Posterior vena cava (tissue), 2 donors: Measurements from ENCODE around the gene GLMN. TPM values are rescaled to one million over a fixed set of nuclear protein-coding genes. Genes with fewer than 3 reads are reported as not detected.

Source experiments
- DNase-seq: peaks from one replicate; pipeline ENCODE4 v3.0.0-alpha.2; 2020; ENCODE audit warnings: low spot score
- intact Hi-C, 2 donors: fragments of 100-400 bp; cut with DNase I; formaldehyde crosslinking; loops; one replicate each; pipeline versions ENCODE4 v1.14.1 to v1.14.2; 2022 to 2023
- total RNA-seq, 2 donors: library from RNA; stranded (reverse); fragmentation: NEBNext Ultra II Directional; extraction: Animal tissue kit (Norgen Biotek cat#: 25700); gene quantifications; one replicate each; pipeline ENCODE4 v1.2.1, GENCODE V29; 2021
- donor health status: DM: yes; HTN: yes; CAD: no.
- donor health status: DM: yes; HTN: yes; CAD: no.

GLMN gene
- total RNA-seq, 2 donors from 2014 or later, result 9.0 to 10.3 TPM

DNA sequence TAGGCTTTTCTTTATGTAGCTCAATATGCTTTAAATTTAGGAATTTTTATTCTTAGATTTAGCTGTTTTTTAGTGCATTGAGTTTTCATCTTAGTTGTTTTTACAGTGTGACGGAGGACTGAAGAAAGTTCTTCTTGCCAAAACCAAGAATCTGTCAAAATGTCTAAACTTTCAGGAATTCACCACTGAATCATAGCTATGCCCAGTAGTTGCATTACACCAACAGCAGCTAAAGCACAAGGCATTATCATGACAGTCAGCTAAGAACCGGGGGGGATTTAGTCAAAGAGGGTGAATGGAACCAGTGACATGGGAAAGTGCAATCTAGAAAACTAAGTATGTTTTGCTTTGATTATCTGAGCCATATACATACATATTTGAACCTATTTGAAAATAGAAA, 87.6 kb downstream of the GLMN start:
- intact Hi-C loops, result no loop called here
- no peak for DNase-seq

DNA sequence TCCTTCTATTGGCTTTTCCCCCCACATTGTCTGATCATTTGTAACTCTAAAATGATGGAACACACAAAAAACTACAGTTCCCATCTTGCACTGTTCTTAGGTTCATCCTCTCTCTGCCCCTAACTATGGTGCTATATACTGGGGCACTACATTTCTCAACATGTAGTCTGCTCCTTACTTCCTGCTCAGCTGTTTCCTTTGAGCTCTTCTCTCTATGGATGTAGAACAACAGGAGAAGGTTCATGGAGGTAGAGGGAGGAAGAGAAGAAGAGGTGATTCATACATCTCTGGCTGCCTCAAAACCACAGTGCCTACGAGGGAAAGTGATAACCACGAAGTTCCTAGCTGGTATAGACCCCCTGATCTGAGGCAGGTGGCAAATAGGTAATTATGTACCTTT, 88.1 kb downstream of the GLMN start:
- DNase-seq, result no peak
- intact Hi-C loops, result no loop called here

DNA sequence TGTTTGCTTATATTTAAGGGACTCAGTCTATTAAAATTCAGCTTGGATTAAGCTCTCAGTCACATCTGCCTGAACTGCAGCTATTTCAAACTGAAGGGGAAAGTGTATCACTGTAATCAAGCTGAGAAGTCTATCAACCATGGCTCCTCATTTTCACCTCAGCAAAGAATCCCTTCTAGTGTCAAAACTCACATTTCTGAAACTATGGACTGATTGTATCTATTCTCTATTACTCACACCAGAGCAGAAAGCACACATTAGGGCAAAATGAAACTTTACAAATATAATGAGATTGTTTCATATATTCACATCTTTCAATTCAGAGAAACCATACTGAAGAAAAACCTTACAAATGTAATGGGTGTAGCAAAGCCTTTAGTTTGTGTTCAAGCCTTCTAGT, 95.7 kb downstream of the GLMN start:
- DNase-seq, result no peak
- intact Hi-C loops, result no loop called here

DNA sequence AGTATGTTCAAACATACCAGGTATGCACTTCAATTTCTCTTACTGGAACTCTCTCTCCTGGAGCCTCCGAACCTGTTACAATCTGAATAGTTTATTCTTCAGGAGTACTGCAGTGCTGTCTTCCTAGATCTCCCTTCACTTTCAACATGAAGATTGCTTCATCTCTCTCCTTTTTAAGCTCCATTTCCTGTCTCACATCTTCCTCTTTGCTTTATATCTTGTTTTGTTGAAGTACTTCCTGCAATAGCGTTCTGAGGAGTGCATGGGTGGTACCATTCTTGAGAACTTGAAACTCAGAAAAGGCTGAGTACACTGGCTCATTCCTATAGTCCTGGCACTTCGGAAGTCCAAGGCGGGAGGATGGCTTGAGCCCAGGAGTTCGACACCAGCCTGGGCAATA, 96.8 kb downstream of the GLMN start:
- intact Hi-C loops, result no loop called here
- DNase-seq, result no peak

Other genes with a start within 250 kb of the GLMN start
- not detected for gene SETSIP, start 223.6 kb downstream of the GLMN start, total RNA-seq
- 1 to 10 TPM; 2.5 to 3.5 TPM for gene BTBD8, start 218.6 kb downstream of the GLMN start, total RNA-seq
- not detected for gene C1orf146, start 81.1 kb downstream of the GLMN start, total RNA-seq
- 10 to 100 TPM; 36.6 to 38.1 TPM for gene RPAP2, start 72 bp upstream of the GLMN start, total RNA-seq
- gene GFI1, start 187.9 kb upstream of the GLMN start, total RNA-seq, result 1 to 10 TPM in 1 of 2 donors, under 1 TPM in 1; 0.76 to 1.1 TPM